IMR-90 (cell line): ENCODE data around the gene WNT16. TPM values are rescaled to one million over a fixed set of nuclear protein-coding genes. Genes with fewer than 3 reads are reported as not detected.
A peak's percentile ranks its signal among the peaks of the same experiment; 100 is the strongest.

Experiments used
- ATAC-seq: fragments of 200-7000 bp; cut with Tn5 transposase; 2 replicates; pipeline ENCODE4 v1.9.1; 2020; ENCODE audit warnings: low read depth, mild to moderate bottlenecking, moderate library complexity
- BruUV-seq: library from RNA; stranded (reverse); fragments of 400-500 nt; replicated peaks from 2 replicates; lab custom pipeline; 2021; lab: Mats Ljungman, UMichigan
- CTCF ChIA-PET: fragments of 300-600 bp; formaldehyde crosslinking; extraction: SDS; loops from one replicate; lab custom pipeline; 2021; ENCODE audit warnings: antibody characterized with exemption; lab: Yijun Ruan, JAX
- POLR2A ChIA-PET: fragments of 300-600 bp; sonication (Branson Sonifier 250); formaldehyde crosslinking; loops from one replicate; lab custom pipeline; 2022; ENCODE audit warnings: antibody characterized with exemption; ENCODE audit not compliant: unreplicated experiment; lab: Charles Lee
- DNase-seq: peaks from one replicate; pipeline ENCODE4 v3.0.0; 2013
- H2AFZ ChIP-seq: replicated peaks from 2 replicates; pipeline ENCODE3; 2013; ENCODE audit warnings: low read length, mild to moderate bottlenecking; ENCODE audit not compliant: poor library complexity
- H2AK5ac ChIP-seq: 2 replicates; pipeline ENCODE4 v1.6.1; 2013; ENCODE audit warnings: low read depth, low read length, inconsistent platforms
- H2AK9ac ChIP-seq: replicated peaks from 2 replicates; pipeline ENCODE3; 2013; ENCODE audit warnings: mild to moderate bottlenecking, low read depth, low read length, moderate library complexity; ENCODE audit not compliant: poor library complexity
- H2BK120ac ChIP-seq: 2 replicates; pipeline ENCODE4 v1.6.1; 2013; ENCODE audit warnings: low read depth, low read length, inconsistent platforms
- H2BK15ac ChIP-seq: 3 replicates; pipeline ENCODE4 v1.6.1; 2013; ENCODE audit warnings: low read depth, low read length, inconsistent platforms
- H2BK20ac ChIP-seq: 2 replicates; pipeline ENCODE4 v1.6.1; 2013; ENCODE audit warnings: low read depth, mild to moderate bottlenecking, inconsistent platforms, low read length, moderate library complexity
- H2BK5ac ChIP-seq: 2 replicates; pipeline ENCODE4 v1.6.1; 2013; ENCODE audit warnings: mild to moderate bottlenecking, low read depth, low read length, inconsistent platforms; ENCODE audit not compliant: poor library complexity, severe bottlenecking
- H3K14ac ChIP-seq: replicated peaks from 2 replicates; pipeline ENCODE4 v1.6.1; 2013; ENCODE audit warnings: low read depth, low read length, inconsistent platforms
- H3K18ac ChIP-seq: 2 replicates; pipeline ENCODE4 v1.6.1; 2013; ENCODE audit warnings: low read depth, low read length, control low read depth
- H3K23ac ChIP-seq: 2 replicates; pipeline ENCODE4 v1.6.1; 2013; ENCODE audit warnings: low read depth, low read length, inconsistent platforms
- H3K27ac ChIP-seq: 2 replicates; pipeline ENCODE4 v1.5.1; 2013; ENCODE audit warnings: mild to moderate bottlenecking, control low read depth, low read length; ENCODE audit not compliant: insufficient read depth
- H3K27me3 ChIP-seq: 2 replicates; pipeline ENCODE4 v1.6.1; 2013; ENCODE audit warnings: low read length; ENCODE audit not compliant: control insufficient read depth, insufficient read depth
- H3K36me3 ChIP-seq: 2 replicates; pipeline ENCODE4 v1.6.1; 2013; ENCODE audit warnings: low read length, mixed read lengths; ENCODE audit not compliant: control insufficient read depth, insufficient read depth
- H3K4ac ChIP-seq: 2 replicates; pipeline ENCODE4 v1.6.1; 2013; ENCODE audit warnings: low read depth, low read length, inconsistent platforms
- H3K4me1 ChIP-seq: 2 replicates; pipeline ENCODE4 v1.6.1; 2013; ENCODE audit warnings: low read length, mixed read lengths; ENCODE audit not compliant: control insufficient read depth, insufficient read depth
- H3K4me2 ChIP-seq: 2 replicates; pipeline ENCODE4 v1.6.1; 2013; ENCODE audit warnings: low read depth, mild to moderate bottlenecking, control low read depth, low read length, moderate library complexity
- H3K4me3 ChIP-seq: 2 replicates; pipeline ENCODE4 v1.5.1; 2013; ENCODE audit warnings: low read depth, mild to moderate bottlenecking, control low read depth, low read length, moderate library complexity; ENCODE audit not compliant: insufficient read depth
- H3K56ac ChIP-seq: 2 replicates; pipeline ENCODE4 v1.6.1; 2013; ENCODE audit warnings: low read length, inconsistent platforms; ENCODE audit not compliant: insufficient read depth; ENCODE audit errors: extremely low read depth
- H3K79me1 ChIP-seq, 2 experiments: 2 replicates each; pipeline ENCODE4 v1.6.1; 2013; ENCODE audit warnings: low read length in 2 of 2, inconsistent platforms in 1 of 2, low read depth in 1 of 2
- H3K9ac ChIP-seq: 2 replicates; pipeline ENCODE4 v1.6.1; 2013; ENCODE audit warnings: low read depth, low read length, control low read depth
- H3K9me1 ChIP-seq: 2 replicates; pipeline ENCODE4 v1.6.1; 2013; ENCODE audit warnings: low read length, inconsistent platforms; ENCODE audit not compliant: insufficient read depth
- H3K9me3 ChIP-seq: 2 replicates; pipeline ENCODE4 v1.6.1; 2013; ENCODE audit warnings: low read length; ENCODE audit not compliant: control insufficient read depth, insufficient read depth
- H4K20me1 ChIP-seq: 2 replicates; pipeline ENCODE4 v1.6.1; 2013; ENCODE audit warnings: low read length, inconsistent platforms; ENCODE audit not compliant: insufficient read depth
- H4K5ac ChIP-seq: 2 replicates; pipeline ENCODE4 v1.6.1; 2013; ENCODE audit warnings: mild to moderate bottlenecking, low read depth, low read length, control low read depth
- H4K8ac ChIP-seq, 2 experiments: 2 replicates each; pipeline ENCODE4 v1.6.1; 2013; ENCODE audit warnings: low read depth in 2 of 2, low read length in 2 of 2, control low read depth in 1 of 2, inconsistent platforms in 1 of 2
- H4K91ac ChIP-seq: 2 replicates; pipeline ENCODE4 v1.6.1; 2013; ENCODE audit warnings: low read depth, low read length, inconsistent platforms; ENCODE audit not compliant: insufficient read depth
- BHLHE40 ChIP-seq: fragments of 150-350 bp; IDR thresholded peaks from 2 replicates; pipeline ENCODE4 v1.6.1; 2016; ENCODE audit warnings: mild to moderate bottlenecking, low read depth, low read length
- CEBPB ChIP-seq: IDR thresholded peaks from 2 replicates; pipeline ENCODE4 v1.6.1; 2012; ENCODE audit warnings: low read depth, low read length, improper control_type of control experiment
- CHD1 ChIP-seq: IDR thresholded peaks from 2 replicates; pipeline ENCODE4 v1.6.1; 2012; ENCODE audit warnings: low read depth, low read length, improper control_type of control experiment
- CTCF ChIP-seq: conservative IDR thresholded peaks from 2 replicates; pipeline ENCODE4 v1.5.1; 2012; ENCODE audit warnings: mild to moderate bottlenecking, low read depth, low read length, improper control_type of control experiment
- ELK1 ChIP-seq: fragments of 150-350 bp; IDR thresholded peaks from 2 replicates; pipeline ENCODE4 v1.6.1; 2016; ENCODE audit warnings: low read depth, mild to moderate bottlenecking, low read length, moderate library complexity, borderline replicate concordance
- FOS ChIP-seq: fragments of 150-350 bp; IDR thresholded peaks from 2 replicates; pipeline ENCODE4 v1.6.1; 2016; ENCODE audit warnings: low read depth, low read length
- MAFK ChIP-seq: IDR thresholded peaks from 2 replicates; pipeline ENCODE4 v1.6.1; 2012; ENCODE audit warnings: low read depth, low read length, improper control_type of control experiment
- MAZ ChIP-seq: IDR thresholded peaks from 2 replicates; pipeline ENCODE4 v1.6.1; 2012; ENCODE audit warnings: low read depth, mild to moderate bottlenecking, low read length, improper control_type of control experiment, moderate library complexity, borderline replicate concordance
- MXI1 ChIP-seq: IDR thresholded peaks from 2 replicates; pipeline ENCODE4 v1.6.1; 2012; ENCODE audit warnings: low read depth, mild to moderate bottlenecking, low read length, moderate library complexity, borderline replicate concordance
- NFE2L2 ChIP-seq: fragments of 150-350 bp; IDR thresholded peaks from 2 replicates; pipeline ENCODE4 v1.6.1; 2016; ENCODE audit warnings: low read depth, mild to moderate bottlenecking, low read length
- POLR2A ChIP-seq: IDR thresholded peaks from 2 replicates; pipeline ENCODE4 v1.6.1; 2012; ENCODE audit warnings: mild to moderate bottlenecking, low read depth, low read length
- RAD21 ChIP-seq: IDR thresholded peaks from 2 replicates; pipeline ENCODE4 v1.6.1; 2012; ENCODE audit warnings: low read length, improper control_type of control experiment
- RCOR1 ChIP-seq: IDR thresholded peaks from 2 replicates; pipeline ENCODE4 v1.6.1; 2012; ENCODE audit warnings: mild to moderate bottlenecking, low read length, improper control_type of control experiment; ENCODE audit not compliant: insufficient replicate concordance
- RFX5 ChIP-seq: IDR thresholded peaks from 2 replicates; pipeline ENCODE4 v1.8.0; 2012; ENCODE audit warnings: low read depth, mild to moderate bottlenecking, low read length, moderate library complexity
- SMC3 ChIP-seq: fragments of 150-350 bp; IDR thresholded peaks from 2 replicates; pipeline ENCODE4 v1.6.1; 2016; ENCODE audit warnings: low read depth, mild to moderate bottlenecking, antibody characterized with exemption, low read length, moderate library complexity
- USF2 ChIP-seq: fragments of 150-350 bp; IDR thresholded peaks from 2 replicates; pipeline ENCODE4 v1.6.1; 2017; ENCODE audit warnings: mild to moderate bottlenecking, antibody characterized with exemption, low read length, low read depth
- WGBS, 2 experiments: methylation state at CpG; one replicate each; pipeline versions ENCODE4 v1.1.5 to v1.1.7; 2013; ENCODE audit warnings: missing lambda C conversion rate in 2 of 2; ENCODE audit not compliant: insufficient read length in 1 of 2; ENCODE audit errors: extremely low coverage in 2 of 2; 5-methylcytosine and 5-hydroxymethylcytosine counted together
- dilution Hi-C: fragments of 300-500 bp; cut with HindIII; formaldehyde crosslinking; loops from one replicate; pipeline ENCODE4 v1.14.3; 2018; ENCODE audit warnings: low sequenced_read_pairs; ENCODE audit not compliant: unreplicated experiment
- in situ Hi-C: fragments of 300-500 bp; cut with MboI; formaldehyde crosslinking; loops from 3 replicates; pipeline ENCODE4 v1.14.3; 2019; ENCODE audit warnings: low sequenced_read_pairs, inconsistent platforms, mixed read lengths
- intact Hi-C: fragments of 100-400 bp; cut with micrococcal nuclease; formaldehyde crosslinking; loops from 2 replicates; pipeline ENCODE4 v1.10.0; 2022
- polyA plus RNA-seq, 3 experiments: library from polyadenylated mRNA; depleted of rRNA; stranded (reverse); fragments of >200 nt; gene quantifications; 2 replicates each; pipeline ENCODE4 v1.2.3, GENCODE V29; 2012; ENCODE audit warnings: low replicate concordance in 1 of 3
- total RNA-seq: library from RNA; depleted of rRNA; stranded (reverse); fragments of >200 nt; gene quantifications from 2 replicates; pipeline ENCODE4 v1.2.3, GENCODE V29; 2012

The WNT16 gene
- total and polyA plus RNA-seq, 2 of the 4 experiments (the other 2 are of a cell fraction) = 0.68 to 1.1 TPM

- Histone ChIP-seq H3K14ac (no peak overlapping the region; the same call in 1 of the 2 replicates), H4K91ac (no peak overlapping the region), H4K20me1 (no peaks in the 10 kb centered on the region), H3K36me3 (peaks cover 4% of the 10 kb centered on the region; the same call in 1 of the 2 replicates), H2AK9ac (no peak overlapping the region), H3K9me3 (no peaks in the 10 kb centered on the region), H3K23ac (no peak overlapping the region), H3K18ac (no peak overlapping the region), H4K8ac (no peak overlapping the region), H3K9me1 (no peaks in the 10 kb centered on the region), H3K4me3 (no peak overlapping the region), H2BK20ac (no peak overlapping the region), H3K56ac (no peak overlapping the region), H3K27me3 (no peaks in the 10 kb centered on the region), H3K4me1 (peaks cover 5% of the 10 kb centered on the region), H3K9ac (no peak overlapping the region), H4K5ac (no peak overlapping the region), H2AK5ac (0 out of 2 replicates have a peak overlapping the region, but pooled peaks have one; percentile 13), H2BK15ac (no peak overlapping the region), H2BK5ac (no peak overlapping the region), H3K79me1 (peaks cover 3 to 4% of the 10 kb centered on the region in 2 experiments; a peak in 1 of 4 replicates), H2BK120ac (no peak overlapping the region), H3K4ac (no peak overlapping the region), H2AFZ (no peak overlapping the region), H3K4me2 (peak overlapping the region; percentile 2; the same call in 1 of the 2 replicates), H3K27ac (no peak overlapping the region)
- in situ Hi-C loops (loop anchor here (5.0 to 10.0 kb wide), 2 partner anchors 178 to 625 kb away; no protein-coding TSS in a partner anchor), dilution Hi-C loops (loop anchor here (25.0 kb wide), 1 partner anchor 193 kb away; no protein-coding TSS in a partner anchor), intact Hi-C loops (loop anchor here (10.0 kb wide), 1 partner anchor 375 kb away; no protein-coding TSS in a partner anchor)
- POLR2A ChIA-PET = interaction anchor here (0.6 kb wide), 1 partner anchor 175 kb away, joined by 3 read pairs; no protein-coding TSS in a partner anchor
- ATAC-seq (peak; percentile 72), DNase-seq (peak; percentile 51)
- CTCF ChIA-PET = interaction anchor here (0.6 to 1.4 kb wide), 4 partner anchors 9 to 625 kb away, joined by 3 to 4 read pairs (median 4); no protein-coding TSS in a partner anchor
- TF ChIP-seq RAD21 = no peak
- TF ChIP-seq FOS = no peak
- TF ChIP-seq RCOR1 = no peak
- no peak for TF ChIP-seq SMC3
- TF ChIP-seq CEBPB = no peak
- TF ChIP-seq NFE2L2 = no peak
- TF ChIP-seq CHD1 = no peak
- TF ChIP-seq CTCF = no peak
- TF ChIP-seq ELK1 = no peak
- no peak for TF ChIP-seq MAFK
- no peak for TF ChIP-seq MAZ
- TF ChIP-seq MXI1 = no peak
- TF ChIP-seq POLR2A = no peak
- TF ChIP-seq USF2 = no peak
- TF ChIP-seq BHLHE40 = no peak
- no peak for TF ChIP-seq RFX5
- no TSS peak for BruUV-seq
- WGBS, 2 experiments = no CpG with 5 or more reads among the region's 2 CpGs
Observed at GRCh38 chr7:121369462-121369861, 40.7 kb downstream of the WNT16 start.
